Upper lobe of right lung (tissue), 1 donor: ENCODE results near the gene POLD2. TPM values are rescaled to one million over a fixed set of nuclear protein-coding genes. Genes with fewer than 3 reads are reported as not detected.

Experiments
- ATAC-seq: fragments of 200-7000 bp; cut with Tn5 transposase; one replicate; pipeline ENCODE4 v1.9.1; 2020; ENCODE audit warnings: mild to moderate bottlenecking, moderate library complexity
- DNase-seq: peaks from one replicate; pipeline ENCODE4 v3.0.0-alpha.2; 2020
- H3K27ac ChIP-seq: fragments of 200-600 bp; one replicate; pipeline ENCODE4 v1.8.0; 2022
- H3K27me3 ChIP-seq: fragments of 200-600 bp; one replicate; pipeline ENCODE4 v1.8.0; 2022; ENCODE audit warnings: mild to moderate bottlenecking
- H3K36me3 ChIP-seq: fragments of 200-600 bp; one replicate; pipeline ENCODE4 v1.8.0; 2022
- H3K4me1 ChIP-seq: fragments of 200-600 bp; one replicate; pipeline ENCODE4 v1.8.0; 2022
- H3K4me3 ChIP-seq: fragments of 200-600 bp; one replicate; pipeline ENCODE4 v1.8.0; 2022; ENCODE audit warnings: mild to moderate bottlenecking
- H3K9me3 ChIP-seq: fragments of 200-600 bp; one replicate; pipeline ENCODE4 v1.8.0; 2022
- CTCF ChIP-seq: fragments of 200-600 bp; IDR thresholded peaks from one replicate; pipeline ENCODE4 v1.8.0; 2022; ENCODE audit warnings: antibody characterized with exemption
- intact Hi-C: fragments of 100-400 bp; cut with DNase I; formaldehyde crosslinking; loops from one replicate; pipeline ENCODE4 v1.11.0; 2022
- total RNA-seq: library from RNA; stranded (reverse); fragmentation: NEBNext Ultra II Directional; extraction: Animal tissue kit (Norgen Biotek cat#: 25700); gene quantifications from one replicate; pipeline ENCODE4 v1.2.1, GENCODE V29; 2021
- donor health status: DM: no; HTN: yes; CAD: no; lungs with severe emphysema.

The POLD2 gene
- total RNA-seq, 1 donor from 2014 or later, result 60.2 TPM

GRCh38 chr7:44119829-44120380 lies 3.4 kb downstream of the POLD2 start:
- intact Hi-C loops, result no loop called here
- Histone ChIP-seq H3K36me3 (peaks cover 11% of the 10 kb centered on the region), H3K4me3 (no peak overlapping the region), H3K27me3 (no peaks in the 10 kb centered on the region), H3K4me1 (peaks cover 9% of the 10 kb centered on the region), H3K9me3 (no peaks in the 10 kb centered on the region), H3K27ac (no peak overlapping the region)
- DNase-seq (peak; percentile 8), ATAC-seq (no peak)
- no peak for TF ChIP-seq CTCF

GRCh38 chr7:44117801-44118429 lies 5.4 kb downstream of the POLD2 start:
- intact Hi-C loops, result no loop called here
- Histone ChIP-seq H3K36me3 (peaks cover 20% of the 10 kb centered on the region), H3K4me3 (no peak overlapping the region), H3K27me3 (no peaks in the 10 kb centered on the region), H3K4me1 (peaks cover 9% of the 10 kb centered on the region), H3K9me3 (no peaks in the 10 kb centered on the region), H3K27ac (no peak overlapping the region)
- DNase-seq (no peak), ATAC-seq (no peak)
- TF ChIP-seq CTCF, result no peak

GRCh38 chr7:44116789-44117666 lies 6.3 kb downstream of the POLD2 start:
- intact Hi-C loops, result no loop called here
- no peak for TF ChIP-seq CTCF
- no peak for DNase-seq

GRCh38 chr7:44116087-44116788 lies 7.1 kb downstream of the POLD2 start:
- Histone ChIP-seq H3K9me3 (no peaks in the 10 kb centered on the region), H3K36me3 (peaks cover 32% of the 10 kb centered on the region), H3K27ac (no peak overlapping the region), H3K4me3 (no peak overlapping the region), H3K27me3 (no peaks in the 10 kb centered on the region), H3K4me1 (no peaks in the 10 kb centered on the region)
- DNase-seq (no peak), ATAC-seq (no peak)
- no peak for TF ChIP-seq CTCF
- intact Hi-C loops, result no loop called here

More at GRCh38 chr7:44116789-44117666, 6.3 kb downstream of the POLD2 start:
- Histone ChIP-seq H3K9me3 (no peaks in the 10 kb centered on the region), H3K4me3 (no peak overlapping the region), H3K27me3 (no peaks in the 10 kb centered on the region), H3K36me3 (peaks cover 29% of the 10 kb centered on the region), H3K4me1 (peaks cover under 1% of the 10 kb centered on the region), H3K27ac (no peak overlapping the region)
- ATAC-seq, result no peak

- Histone ChIP-seq H3K36me3 (peaks cover 41% of the 10 kb centered on the region), H3K27me3 (no peaks in the 10 kb centered on the region), H3K9me3 (no peaks in the 10 kb centered on the region), H3K4me3 (no peak overlapping the region), H3K4me1 (no peaks in the 10 kb centered on the region), H3K27ac (no peak overlapping the region)
- no peak for TF ChIP-seq CTCF
- DNase-seq, result no peak
- intact Hi-C loops, result no loop called here
- ATAC-seq, result no peak
Observed at GRCh38 chr7:44114586-44115310, 8.6 kb downstream of the POLD2 start.
